Spleen (tissue), 7 donors: ENCODE data around the gene RTN4RL2.

Experiments
- POLR2A ChIP-seq, 3 donors: fragments of 450-650 bp; IDR thresholded peaks; one replicate each; pipeline ENCODE4 v1.5.1; 2017; ENCODE audit warnings: antibody characterized with exemption in 3 of 3, mild to moderate bottlenecking in 1 of 3
- POLR2AphosphoS5 ChIP-seq, 3 donors: sonication (generic); formaldehyde crosslinking; IDR thresholded peaks; one replicate each; pipeline ENCODE4 v1.5.1; 2017; ENCODE audit warnings: antibody characterized with exemption in 3 of 3
- TF ChIP-seq, protein P1 (sequence below), 11 experiments: fragments of 200-600 bp in 7 of 11; fragments of 450-650 bp in 4 of 11; sonication (generic) in 4 of 11; IDR thresholded peaks in 8 of 11; conservative IDR thresholded peaks in 3 of 11; 1 replicate in 7 of 11; 2 replicates in 4 of 11; pipeline versions ENCODE4 v1.4.0 to v1.8.0; 2016 to 2021; ENCODE audit warnings: antibody characterized with exemption in 11 of 11, inconsistent platforms in 4 of 11, mild to moderate bottlenecking in 1 of 11
- donor health status: DM: no; HTN: no; CAD: no; lungs with moderate emphysema.
- donor health status: DM: no; HTN: no; CAD: no.
- donor health status: DM: no; HTN: no; CAD: no.

DNA sequence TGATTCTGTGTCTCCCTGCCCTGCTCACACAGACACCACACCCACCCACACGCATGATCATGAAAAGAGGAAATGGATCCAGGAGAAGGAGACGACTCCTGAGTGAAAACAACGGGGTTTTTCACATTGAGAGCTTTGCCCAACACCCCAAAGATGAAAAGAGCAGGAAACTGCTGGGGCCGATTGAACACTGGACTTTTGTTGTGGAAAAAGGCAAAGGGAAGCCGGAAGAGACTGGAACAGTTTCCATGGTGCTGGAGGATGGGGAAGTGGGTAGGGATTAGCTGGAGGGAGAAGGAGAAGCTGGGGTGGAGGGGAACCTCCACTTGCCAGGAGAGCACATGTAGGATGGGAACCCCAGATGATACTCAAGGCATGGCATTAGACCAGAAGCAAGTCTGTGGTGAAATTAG is 28.2 kb upstream of the RTN4RL2 start:
- TF ChIP-seq POLR2AphosphoS5 (IDR thresholded peaks at IDR 0.05) (no peak), POLR2A (IDR thresholded peaks at IDR 0.05) (no peak)
- TF ChIP-seq, protein P1, sequence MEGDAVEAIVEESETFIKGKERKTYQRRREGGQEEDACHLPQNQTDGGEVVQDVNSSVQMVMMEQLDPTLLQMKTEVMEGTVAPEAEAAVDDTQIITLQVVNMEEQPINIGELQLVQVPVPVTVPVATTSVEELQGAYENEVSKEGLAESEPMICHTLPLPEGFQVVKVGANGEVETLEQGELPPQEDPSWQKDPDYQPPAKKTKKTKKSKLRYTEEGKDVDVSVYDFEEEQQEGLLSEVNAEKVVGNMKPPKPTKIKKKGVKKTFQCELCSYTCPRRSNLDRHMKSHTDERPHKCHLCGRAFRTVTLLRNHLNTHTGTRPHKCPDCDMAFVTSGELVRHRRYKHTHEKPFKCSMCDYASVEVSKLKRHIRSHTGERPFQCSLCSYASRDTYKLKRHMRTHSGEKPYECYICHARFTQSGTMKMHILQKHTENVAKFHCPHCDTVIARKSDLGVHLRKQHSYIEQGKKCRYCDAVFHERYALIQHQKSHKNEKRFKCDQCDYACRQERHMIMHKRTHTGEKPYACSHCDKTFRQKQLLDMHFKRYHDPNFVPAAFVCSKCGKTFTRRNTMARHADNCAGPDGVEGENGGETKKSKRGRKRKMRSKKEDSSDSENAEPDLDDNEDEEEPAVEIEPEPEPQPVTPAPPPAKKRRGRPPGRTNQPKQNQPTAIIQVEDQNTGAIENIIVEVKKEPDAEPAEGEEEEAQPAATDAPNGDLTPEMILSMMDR (IDR thresholded peaks at IDR 0.05 in 8 of 11, conservative IDR thresholded peaks at IDR 0.05 in 3 of 11), result no peak
